T-cell (primary cell): ENCODE measurements around the gene CDC42BPG. TPM values are rescaled to one million over a fixed set of nuclear protein-coding genes. Genes with fewer than 3 reads are reported as not detected.
A peak's percentile ranks its signal among the peaks of the same experiment; 100 is the strongest.

Experiments used
- ATAC-seq, 4 experiments: fragments of 200-7000 bp in 3 of 4; fragments of 150-1000 bp in 1 of 4; cut with Tn5 transposase; replicated peaks in 1 of 4; 1 replicate in 3 of 4; 2 replicates in 1 of 4; pipeline ENCODE4 v1.10.0; 2021; ENCODE audit warnings: moderate library complexity in 3 of 4, mild to moderate bottlenecking in 2 of 4, moderate number of reproducible peaks in 1 of 4
- CTCF ChIA-PET, 2 donors: fragments of 300-600 bp; sonication (Branson Sonifier 250); formaldehyde crosslinking; loops; one replicate each; lab custom pipeline; 2022; ENCODE audit warnings: antibody characterized with exemption in 2 of 2; lab: Charles Lee
- POLR2A ChIA-PET, 2 donors: fragments of 300-600 bp; sonication (Branson Sonifier 250); formaldehyde crosslinking; loops; one replicate each; lab custom pipeline; 2022; ENCODE audit warnings: antibody characterized with exemption in 2 of 2; lab: Charles Lee
- DNase-seq, 35 experiments: peaks; one replicate each; pipeline versions ENCODE4 v3.0.0 to v3.0.0-alpha.2; 2013 to 2023
- H3K27ac ChIP-seq: one replicate; pipeline ENCODE4 v1.5.1; 2013; ENCODE audit warnings: low read length
- H3K27me3 ChIP-seq, 2 experiments: replicated peaks in 1 of 2; 1 replicate in 1 of 2; 2 replicates in 1 of 2; pipeline versions ENCODE4 v1.6.1 to v1.7.0; 2013; ENCODE audit warnings: low read length in 1 of 2, mixed read lengths in 1 of 2; ENCODE audit not compliant: control insufficient read depth in 2 of 2, insufficient read depth in 2 of 2; ENCODE audit errors: extremely low read depth in 1 of 2
- H3K36me3 ChIP-seq, 2 donors: 1 replicate in 1 of 2; 2 replicates in 1 of 2; pipeline versions ENCODE4 v1.6.1 to v1.7.0; 2013; ENCODE audit warnings: low read length in 1 of 2; ENCODE audit not compliant: control insufficient read depth in 2 of 2, insufficient read depth in 1 of 2; ENCODE audit errors: extremely low read depth in 1 of 2
- H3K4me1 ChIP-seq, 2 experiments: 1 replicate in 1 of 2; 2 replicates in 1 of 2; pipeline versions ENCODE4 v1.6.1 to v1.7.0; 2013; ENCODE audit warnings: low read length in 2 of 2, mixed read lengths in 1 of 2; ENCODE audit not compliant: insufficient read depth in 2 of 2, control insufficient read depth in 1 of 2; ENCODE audit errors: extremely low read depth in 1 of 2
- H3K4me3 ChIP-seq, 2 donors: 1 replicate in 1 of 2; 2 replicates in 1 of 2; pipeline versions ENCODE4 v1.5.1 to v1.7.0; 2013; ENCODE audit warnings: mild to moderate bottlenecking in 2 of 2, low read length in 1 of 2, moderate library complexity in 1 of 2; ENCODE audit not compliant: control insufficient read depth in 1 of 2; ENCODE audit errors: extremely low read depth in 1 of 2
- H3K9me3 ChIP-seq: 2 replicates; pipeline ENCODE4 v1.7.0; 2013
- H3K27ac Mint-ChIP-seq, 2 donors: one replicate each; pipeline ENCODE4 v1.8.0; 2020 to 2021; ENCODE audit warnings: mild to moderate bottlenecking in 2 of 2, mixed read lengths in 2 of 2
- H3K27me3 Mint-ChIP-seq, 2 donors: one replicate each; pipeline ENCODE4 v1.8.0; 2021 to 2022; ENCODE audit warnings: mixed read lengths in 2 of 2
- H3K36me3 Mint-ChIP-seq: one replicate; pipeline ENCODE4 v1.8.0; 2021; ENCODE audit warnings: mixed read lengths
- H3K4me1 Mint-ChIP-seq, 3 donors: one replicate each; pipeline ENCODE4 v1.8.0; 2020 to 2022; ENCODE audit warnings: mixed read lengths in 3 of 3, mild to moderate bottlenecking in 1 of 3
- H3K4me3 Mint-ChIP-seq, 3 donors: one replicate each; pipeline ENCODE4 v1.8.0; 2020 to 2022; ENCODE audit warnings: mild to moderate bottlenecking in 3 of 3, mixed read lengths in 3 of 3, moderate library complexity in 3 of 3
- H3K9me3 Mint-ChIP-seq, 3 donors: one replicate each; pipeline ENCODE4 v1.8.0; 2020 to 2022; ENCODE audit warnings: mixed read lengths in 3 of 3
- WGBS: methylation state at CpG from one replicate; pipeline ENCODE4 v1.1.5; 2013; ENCODE audit warnings: missing lambda C conversion rate; ENCODE audit not compliant: insufficient coverage; 5-methylcytosine and 5-hydroxymethylcytosine counted together
- total RNA-seq, 35 experiments: library from RNA in 6 of 35; stranded (reverse) in 6 of 35; fragments of 120-200 nt in 1 of 35; gene quantifications; one replicate each; pipeline versions ENCODE4 v1.2.1 to v1.2.4 and lab custom pipeline; 2013 to 2026

CDC42BPG gene
- total RNA-seq, 5 donors from 2014 or later (not counting 1 experiment from before 2014, with no cell fraction given): 7.4 to 10.5 (median 9.1) TPM

GRCh38 chr11:64869571-64870175 lies 25.2 kb upstream of the CDC42BPG start:
- H3K4me3 ChIP-seq: peak overlapping the region; percentile 38 to 41
- H3K27me3 Mint-ChIP-seq: no peaks in the 10 kb centered on the region
- peaks cover 78 to 90% (median 90%) of the 10 kb centered on the region in 3 donors for H3K4me1 Mint-ChIP-seq
- DNase-seq (peak in 2 of 35 experiments; percentile 19 to 53), ATAC-seq (peak; percentile 15 to 50 (median 40))
- H3K4me3 Mint-ChIP-seq: peak overlapping the region; percentile 72 to 78 (median 78)
- H3K9me3 Mint-ChIP-seq: no peaks in the 10 kb centered on the region
- H3K36me3 ChIP-seq: peaks cover 13 to 60% of the 10 kb centered on the region in 2 donors
- H3K27ac ChIP-seq: peak overlapping the region; percentile 53
- H3K36me3 Mint-ChIP-seq: peaks cover 42% of the 10 kb centered on the region
- no peaks in the 10 kb centered on the region for H3K27me3 ChIP-seq
- peak overlapping the region; percentile 95 to 96 for H3K27ac Mint-ChIP-seq
- no peaks in the 10 kb centered on the region for H3K9me3 ChIP-seq
- H3K4me1 ChIP-seq: peaks cover 60 to 100% of the 10 kb centered on the region in 2 experiments
- ChIA-PET CTCF (interaction anchor here in 1 of 2 donors (1.1 to 2.9 kb wide), 5 partner anchors 8 to 91 kb away, joined by 3 to 14 read pairs (median 4); partner anchors contain the start of gene EHD1), POLR2A (interaction anchor here (0.5 to 2.1 kb wide), 5 partner anchors 8 to 180 kb away, joined by 3 to 5 read pairs (median 4); partner anchors contain the start of gene EHD1 (in 1 of the 2))
- 7% methylated on average over 5 of the region's 9 CpGs for WGBS

- H3K36me3 Mint-ChIP-seq: peaks cover 36% of the 10 kb centered on the region
- H3K4me3 Mint-ChIP-seq: peak overlapping the region; percentile 72 to 78 (median 78)
- H3K27me3 Mint-ChIP-seq: no peaks in the 10 kb centered on the region
- ChIA-PET CTCF (interaction anchor here in 1 of 2 donors (1.1 to 2.9 kb wide), 5 partner anchors 8 to 90 kb away, joined by 3 to 14 read pairs (median 4); partner anchors contain the start of gene EHD1), POLR2A (interaction anchor here (0.5 to 2.1 kb wide), 4 partner anchors 9 to 180 kb away, joined by 3 to 5 read pairs (median 4); partner anchors contain the start of gene EHD1 (in 1 of the 2))
- Histone ChIP-seq H3K4me1 (peaks cover 64 to 100% of the 10 kb centered on the region in 2 experiments), H3K4me3 (peak overlapping the region in 1 of 2 donors; percentile 38), H3K27ac (peak overlapping the region; percentile 53), H3K27me3 (no peaks in the 10 kb centered on the region), H3K9me3 (no peaks in the 10 kb centered on the region), H3K36me3 (peaks cover 11 to 55% of the 10 kb centered on the region in 2 donors)
- H3K9me3 Mint-ChIP-seq: no peaks in the 10 kb centered on the region
- ATAC-seq (peak; percentile 41 to 58 (median 42)), DNase-seq (peak in 2 of 35 experiments; percentile 48 to 62)
- H3K27ac Mint-ChIP-seq: peak overlapping the region; percentile 95 to 96
- H3K4me1 Mint-ChIP-seq: peaks cover 78 to 91% (median 90%) of the 10 kb centered on the region in 3 donors
- WGBS: 25% methylated on average over 16 of the region's 21 CpGs
These were observed 24.6 kb upstream of the CDC42BPG start for GRCh38 chr11:64868904-64869570.

GRCh38 chr11:64867748-64868462 lies 23.5 kb upstream of the CDC42BPG start:
- Histone ChIP-seq H3K27ac (peak overlapping the region; percentile 53), H3K4me3 (peak overlapping the region in 1 of 2 donors; percentile 2), H3K4me1 (peaks cover 72 to 100% of the 10 kb centered on the region in 2 experiments), H3K36me3 (peaks cover 11 to 55% of the 10 kb centered on the region in 2 donors), H3K9me3 (no peaks in the 10 kb centered on the region), H3K27me3 (no peaks in the 10 kb centered on the region)
- Mint-ChIP-seq H3K27ac (peak overlapping the region; percentile 95 to 96), H3K36me3 (peaks cover 31% of the 10 kb centered on the region), H3K9me3 (no peaks in the 10 kb centered on the region), H3K4me3 (peak overlapping the region; percentile 72 to 78 (median 78)), H3K4me1 (peaks cover 82 to 96% (median 95%) of the 10 kb centered on the region in 3 donors), H3K27me3 (no peaks in the 10 kb centered on the region)
- CTCF ChIA-PET: interaction anchor here in 1 of 2 donors (0.6 to 2.9 kb wide), 3 partner anchors 9 to 22 kb away, joined by 4 to 14 read pairs (median 11); no protein-coding TSS in a partner anchor
- DNase-seq (no peak), ATAC-seq (no peak)
- 39% methylated on average over 14 of the region's 28 CpGs for WGBS
- POLR2A ChIA-PET: interaction anchor here (0.7 to 2.1 kb wide), 2 partner anchors 10 to 11 kb away, joined by 5 read pairs; no protein-coding TSS in a partner anchor

DNA sequence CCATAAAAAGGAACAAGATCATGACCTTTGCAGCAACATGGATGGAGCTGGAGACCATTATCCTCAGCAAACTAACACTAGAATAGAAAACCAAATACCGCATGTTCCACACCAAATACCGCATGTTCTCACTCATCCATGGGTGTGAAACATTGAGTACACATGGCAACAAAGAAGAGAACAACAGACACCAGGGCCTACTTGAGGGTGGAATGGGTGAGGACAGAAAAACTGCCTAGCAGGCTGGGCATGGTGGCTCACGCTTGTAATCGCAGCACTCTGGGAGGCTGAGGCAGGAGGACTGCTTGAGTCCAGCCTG lies 21.7 kb upstream of the CDC42BPG start:
- H3K36me3 ChIP-seq: peaks cover 11 to 37% of the 10 kb centered on the region in 2 donors
- Mint-ChIP-seq H3K4me1 (peaks cover 88 to 94% (median 93%) of the 10 kb centered on the region in 3 donors), H3K4me3 (peak overlapping the region; percentile 32 to 82 (median 74)), H3K27ac (peak overlapping the region; percentile 98 to 99), H3K27me3 (no peaks in the 10 kb centered on the region), H3K36me3 (peaks cover 22% of the 10 kb centered on the region), H3K9me3 (no peaks in the 10 kb centered on the region)
- CTCF ChIA-PET: interaction anchor here in 1 of 2 donors (0.9 to 1.6 kb wide), 2 partner anchors 13 to 19 kb away, joined by 3 to 5 read pairs; no protein-coding TSS in a partner anchor
- H3K27ac ChIP-seq: peak overlapping the region; percentile 89
- POLR2A ChIA-PET: interaction anchor here in 1 of 2 donors (2.1 kb wide), 1 partner anchor 9 kb away, joined by 7 read pairs; no protein-coding TSS in a partner anchor
- H3K27me3 ChIP-seq: no peaks in the 10 kb centered on the region
- ATAC-seq: no peak
- H3K4me1 ChIP-seq: peaks cover 72 to 100% of the 10 kb centered on the region in 2 experiments
- H3K4me3 ChIP-seq: no peak overlapping the region
- DNase-seq: peak in 2 of 35 experiments; percentile 40 to 65
- WGBS: no CpG with 5 or more reads among the region's 4 CpGs
- no peaks in the 10 kb centered on the region for H3K9me3 ChIP-seq

DNA sequence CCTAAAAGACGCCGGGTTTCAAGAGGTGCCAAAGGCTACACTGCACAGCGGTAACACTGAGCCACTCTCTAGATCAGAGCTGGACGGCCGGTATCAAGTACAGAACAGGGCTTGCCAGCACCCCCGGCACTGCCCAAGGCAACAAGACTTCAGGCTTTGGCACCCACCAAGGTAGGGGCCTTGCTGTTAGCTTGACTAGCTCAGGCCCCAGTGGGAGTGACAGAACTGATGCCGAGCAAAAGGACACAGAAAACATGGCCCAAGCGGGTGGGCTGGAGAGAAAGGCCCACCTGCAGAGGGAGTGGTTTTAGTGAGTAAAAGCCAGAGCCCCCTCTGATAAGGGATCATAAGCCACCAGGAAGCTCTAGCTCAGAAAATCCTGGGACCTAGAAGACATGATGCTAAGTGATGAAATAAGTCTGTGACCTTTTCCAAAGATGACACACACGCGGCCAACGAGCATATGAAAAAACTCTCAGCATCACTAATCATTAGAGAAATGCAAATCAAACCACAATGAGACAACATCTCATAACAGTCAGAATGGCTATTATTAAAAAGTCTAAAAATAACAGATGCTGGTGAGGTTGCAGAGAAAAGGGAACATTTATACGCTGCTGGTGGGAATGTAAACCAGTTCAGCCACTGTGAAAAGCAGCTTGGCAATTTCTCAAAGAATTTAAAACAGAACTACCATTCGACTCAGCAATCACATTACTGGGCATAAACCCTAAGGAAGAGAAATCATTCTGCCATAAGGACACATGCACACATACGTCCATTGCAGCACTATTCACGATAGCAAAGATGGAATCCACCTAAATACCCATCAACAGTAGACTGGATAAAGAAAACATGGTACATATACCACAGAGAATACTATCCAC lies 21.1 kb upstream of the CDC42BPG start:
- CTCF ChIA-PET: interaction anchor here in 1 of 2 donors (0.6 to 1.6 kb wide), 3 partner anchors 12 to 35 kb away, joined by 3 to 5 read pairs (median 3); no protein-coding TSS in a partner anchor
- Mint-ChIP-seq H3K4me3 (peak overlapping the region; percentile 68 to 82 (median 74)), H3K4me1 (peaks cover 88 to 94% (median 93%) of the 10 kb centered on the region in 3 donors), H3K27me3 (no peaks in the 10 kb centered on the region), H3K9me3 (no peaks in the 10 kb centered on the region), H3K36me3 (peaks cover 22% of the 10 kb centered on the region), H3K27ac (peak overlapping the region; percentile 98 to 99)
- ATAC-seq (peak in 2 of 4 experiments; percentile 14 to 16), DNase-seq (no peak)
- peaks cover 11 to 31% of the 10 kb centered on the region in 2 donors for H3K36me3 ChIP-seq
- H3K9me3 ChIP-seq: no peaks in the 10 kb centered on the region
- peak overlapping the region; percentile 89 for H3K27ac ChIP-seq
- H3K4me3 ChIP-seq: peak overlapping the region; percentile 29 to 39
- H3K27me3 ChIP-seq: no peaks in the 10 kb centered on the region
- peaks cover 68 to 100% of the 10 kb centered on the region in 2 experiments for H3K4me1 ChIP-seq
- POLR2A ChIA-PET: interaction anchor here (0.5 to 2.1 kb wide), 3 partner anchors 10 to 77 kb away, joined by 3 to 7 read pairs (median 4); no protein-coding TSS in a partner anchor
- 36% methylated on average over 11 of the region's 15 CpGs for WGBS
